NCI-H187 treated with DMSO at 0.1 percent for 48 hours (cell line): ENCODE measurements around the gene PLA2G4B.

Source experiments
- DNase-seq: peaks from one replicate; lab custom pipeline; 2025; lab: John Stamatoyannopoulos, UW

The PLA2G4B gene

GRCh38 chr15:41871175-41871905 is 32.7 kb downstream of the PLA2G4B start:
- DNase-seq, result no peak

GRCh38 chr15:41872166-41872747 is 33.6 kb downstream of the PLA2G4B start:
- DNase-seq, result no peak

GRCh38 chr15:41873711-41874110 is 35.1 kb downstream of the PLA2G4B start:
- DNase-seq, result no peak

- no peak for DNase-seq
Observed at GRCh38 chr15:41874736-41875135, 36.1 kb downstream of the PLA2G4B start.

GRCh38 chr15:41876007-41876406 is 37.4 kb downstream of the PLA2G4B start:
- no peak for DNase-seq

GRCh38 chr15:41876689-41877088 is 38.0 kb downstream of the PLA2G4B start:
- no peak for DNase-seq

DNA sequence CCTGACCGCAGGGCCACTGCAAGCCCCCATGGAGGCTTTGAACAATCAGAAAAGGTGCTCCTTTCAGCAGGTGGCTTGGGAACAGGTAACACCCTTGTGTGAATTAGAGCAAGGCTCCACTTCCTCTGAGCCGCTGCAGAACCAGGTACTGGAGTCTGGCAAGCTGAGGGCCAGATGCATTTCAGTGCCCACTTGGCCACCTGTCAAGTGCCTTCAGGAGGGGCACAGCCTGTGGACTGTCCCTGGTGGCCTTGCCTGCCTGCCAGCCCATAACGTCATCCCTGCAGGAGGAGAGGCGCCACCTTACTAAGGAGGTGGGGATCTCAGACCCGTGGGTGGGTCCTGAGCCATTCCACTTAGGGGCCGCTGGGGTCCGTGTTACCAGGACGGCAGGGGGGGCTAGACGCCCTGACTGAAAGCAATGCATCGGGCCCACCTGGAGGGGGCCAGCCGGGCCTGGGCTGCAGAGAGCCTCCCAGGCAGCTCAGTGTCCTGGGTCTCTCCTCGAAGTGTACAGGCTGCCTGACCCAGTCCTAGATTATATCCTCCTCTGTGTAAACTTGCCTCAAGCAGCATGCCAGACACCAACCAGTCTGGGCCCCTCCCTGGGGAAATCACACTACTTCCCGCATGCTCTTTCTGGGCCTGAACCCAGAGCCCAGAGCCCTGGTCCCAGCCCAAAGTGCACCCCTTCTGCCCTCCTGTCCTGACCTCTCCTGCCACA is 39.1 kb downstream of the PLA2G4B start:
- DNase-seq, result no peak

- DNase-seq, result no peak
Observed at GRCh38 chr15:41878355-41878699, 39.7 kb downstream of the PLA2G4B start.

DNA sequence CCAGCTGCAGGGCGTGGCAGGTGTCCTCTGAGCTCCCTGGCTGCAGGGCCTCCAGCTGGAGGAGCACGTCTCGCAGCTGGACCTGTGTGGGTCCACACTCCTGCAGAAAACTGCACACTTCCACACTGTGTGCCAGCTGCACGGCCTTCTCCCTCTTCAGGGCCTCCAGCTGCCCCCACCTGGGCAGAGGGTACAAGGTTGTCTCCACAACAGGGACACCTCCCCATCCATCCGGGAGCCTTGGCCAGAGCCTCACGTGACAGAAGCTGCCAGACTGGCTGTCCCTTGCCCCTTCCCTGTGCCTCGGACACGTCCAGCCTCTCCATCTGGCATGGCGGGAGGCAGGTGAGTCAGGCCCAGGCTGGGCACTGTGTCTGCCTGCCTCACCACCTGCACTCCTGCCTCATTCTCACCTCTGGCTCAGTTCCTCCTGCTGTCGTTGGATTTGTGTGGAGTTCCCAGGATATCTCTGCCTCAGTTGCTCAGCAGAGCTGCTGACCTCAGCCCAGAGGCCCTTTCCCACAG is 40.7 kb downstream of the PLA2G4B start:
- no peak for DNase-seq

DNA sequence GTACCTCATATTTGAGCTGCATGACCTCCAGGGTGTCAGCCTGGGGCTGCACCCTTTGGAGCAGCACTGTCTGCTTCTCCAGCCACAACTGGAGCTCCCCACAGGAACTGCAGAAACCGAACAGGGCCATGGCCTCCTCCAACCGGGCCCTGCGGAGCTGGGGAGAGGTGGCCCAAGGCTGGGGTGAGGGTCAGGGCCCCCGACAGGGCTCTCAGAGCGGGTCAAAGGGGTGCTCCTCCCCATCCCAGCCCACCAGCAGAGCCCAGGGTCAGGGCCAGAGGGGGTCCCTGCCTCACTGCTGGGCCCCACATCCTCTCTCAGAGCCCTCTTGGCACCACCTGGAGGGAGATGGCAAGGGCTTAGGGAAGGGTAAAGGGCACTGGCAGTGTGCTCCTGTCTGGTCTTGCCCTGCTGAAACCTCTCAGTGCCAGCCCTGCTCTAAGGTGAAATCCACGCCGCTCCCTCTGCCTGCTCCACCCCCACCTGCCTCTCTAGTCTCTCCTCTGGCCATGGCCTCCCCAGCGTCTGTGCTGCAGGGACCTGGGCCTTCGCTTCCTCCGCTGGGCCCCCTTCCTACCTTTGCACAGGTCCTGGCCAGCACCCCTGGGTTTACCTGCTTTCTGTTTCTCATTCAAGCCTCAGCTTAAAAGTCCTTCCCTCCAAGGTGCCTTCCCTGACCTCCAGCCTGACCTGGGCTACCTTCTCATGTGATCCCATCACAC is 41.7 kb downstream of the PLA2G4B start:
- no peak for DNase-seq

DNA sequence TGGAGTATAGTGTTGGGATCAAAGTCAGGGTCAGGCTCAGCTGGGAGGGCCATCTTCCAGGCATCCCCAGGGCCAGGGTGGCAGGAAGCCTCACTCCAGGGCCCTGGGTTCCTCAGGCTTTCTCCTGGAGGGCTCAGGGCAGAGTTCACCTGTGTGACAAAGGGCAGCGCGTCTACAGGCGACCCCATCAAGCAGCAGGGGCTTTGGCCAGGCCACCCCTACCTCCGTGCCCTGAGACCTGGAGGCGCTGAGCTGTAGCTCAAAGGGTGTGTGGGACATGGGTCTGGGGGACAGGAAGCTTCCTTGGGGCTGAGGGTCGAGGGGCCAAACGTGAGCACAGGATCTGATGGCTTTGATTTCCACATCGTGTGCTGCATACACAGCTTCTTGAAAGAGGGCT is 42.4 kb downstream of the PLA2G4B start:
- DNase-seq, result no peak

- DNase-seq, result no peak
Observed at GRCh38 chr15:41881550-41881919, 42.9 kb downstream of the PLA2G4B start.

DNA sequence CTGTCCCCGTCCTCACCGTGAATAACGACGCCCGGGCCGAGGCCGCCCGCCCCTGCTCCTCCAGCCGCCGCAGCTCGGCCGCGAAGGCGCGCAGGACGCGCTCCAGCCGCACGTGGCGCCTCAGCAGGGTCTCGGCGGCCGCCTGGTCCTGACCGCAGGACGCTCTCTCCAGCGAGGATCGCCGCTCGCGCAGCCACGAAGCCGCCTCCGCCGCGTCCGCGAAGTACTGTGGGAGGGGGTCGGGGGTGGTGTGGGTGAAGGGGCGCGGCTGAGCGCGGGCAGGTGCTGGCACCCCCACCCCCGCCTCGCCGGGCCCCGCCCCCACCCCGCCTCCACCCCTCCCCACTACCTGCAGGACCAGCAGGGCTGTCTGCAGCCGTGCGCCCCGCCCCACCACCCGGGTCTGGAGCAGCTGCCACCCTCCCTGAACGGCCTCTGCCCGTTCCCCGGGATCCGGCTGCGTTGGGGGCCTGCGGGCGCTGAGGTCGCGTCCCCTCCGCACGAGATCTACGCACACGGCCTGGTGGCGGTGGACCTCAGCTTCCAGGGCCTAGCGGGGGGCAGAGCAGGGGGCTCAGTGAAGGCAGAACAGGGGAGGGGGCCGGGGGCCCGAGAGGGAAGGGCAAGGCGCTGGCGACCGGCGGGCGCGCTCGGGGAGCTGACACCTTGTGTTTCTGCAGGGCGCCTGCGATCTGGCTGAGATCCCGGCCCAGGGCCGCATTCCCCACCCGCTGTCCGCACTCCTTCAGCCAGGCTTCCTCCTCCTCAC is 43.5 kb downstream of the PLA2G4B start:
- no peak for DNase-seq

GRCh38 chr15:41882689-41883483 is 44.2 kb downstream of the PLA2G4B start:
- DNase-seq, result no peak

GRCh38 chr15:41883484-41883825 is 44.8 kb downstream of the PLA2G4B start:
- no peak for DNase-seq

- no peak for DNase-seq
Observed at GRCh38 chr15:41884458-41884857, 45.8 kb downstream of the PLA2G4B start.

DNA sequence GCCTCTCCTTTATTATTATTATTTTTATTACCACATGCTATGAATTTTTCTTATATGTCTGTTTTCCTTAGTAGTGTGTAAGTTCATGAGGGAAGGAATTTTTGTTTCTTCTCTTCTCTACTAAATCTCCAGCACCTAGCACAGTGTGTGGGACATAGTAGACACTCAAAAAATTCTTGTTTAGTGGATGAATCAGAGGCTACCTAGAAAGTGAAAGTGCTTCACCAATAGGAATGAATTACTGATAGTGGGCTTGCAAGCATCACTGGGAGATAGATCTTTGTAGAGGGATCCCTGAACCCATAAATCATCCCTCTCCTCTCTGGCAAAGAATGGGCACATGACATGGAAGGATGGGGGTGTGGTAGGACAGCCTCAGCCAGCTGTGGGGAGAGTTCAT is 46.7 kb downstream of the PLA2G4B start:
- DNase-seq, result no peak

DNA sequence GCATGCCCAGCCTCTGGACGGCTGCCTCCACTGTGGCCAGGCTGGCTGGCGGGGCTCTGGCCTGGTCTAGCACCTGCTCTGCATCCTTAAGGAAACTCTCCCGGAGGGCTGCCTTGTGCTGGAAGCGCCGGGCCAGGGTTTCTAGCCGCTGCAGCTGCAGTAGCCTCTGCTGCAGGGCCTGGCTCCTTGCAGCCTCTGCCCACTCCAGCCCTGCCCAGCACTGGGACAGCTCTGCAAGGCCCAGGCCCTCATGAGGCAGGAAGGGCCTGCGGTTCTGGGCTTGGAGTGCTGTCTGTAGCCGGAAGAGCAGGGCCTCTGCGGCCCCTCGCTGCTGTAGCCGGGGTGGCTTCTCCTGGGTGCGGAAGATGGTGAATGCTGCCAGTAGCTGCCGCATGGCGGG is 47.2 kb downstream of the PLA2G4B start:
- no peak for DNase-seq

DNA sequence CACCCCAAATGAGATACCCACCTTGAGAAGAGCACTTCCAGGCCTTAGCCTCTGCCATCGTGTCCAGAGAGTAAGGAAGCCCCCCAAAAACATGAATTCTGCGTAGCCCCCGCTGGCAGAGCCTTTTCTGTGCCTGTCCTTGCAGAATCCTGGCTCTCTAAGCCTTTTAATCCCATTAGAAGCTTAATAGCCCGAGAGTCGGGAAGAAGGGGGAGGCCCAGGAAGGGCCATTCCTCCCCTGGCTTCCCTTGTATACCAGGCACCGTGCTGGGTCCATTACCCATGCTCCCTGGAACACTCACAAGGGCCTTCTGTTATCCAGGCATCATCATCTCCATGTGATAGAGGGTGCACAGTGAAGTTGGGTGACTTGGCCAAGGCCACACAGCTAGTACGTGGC is 48.1 kb downstream of the PLA2G4B start:
- DNase-seq, result no peak

DNA sequence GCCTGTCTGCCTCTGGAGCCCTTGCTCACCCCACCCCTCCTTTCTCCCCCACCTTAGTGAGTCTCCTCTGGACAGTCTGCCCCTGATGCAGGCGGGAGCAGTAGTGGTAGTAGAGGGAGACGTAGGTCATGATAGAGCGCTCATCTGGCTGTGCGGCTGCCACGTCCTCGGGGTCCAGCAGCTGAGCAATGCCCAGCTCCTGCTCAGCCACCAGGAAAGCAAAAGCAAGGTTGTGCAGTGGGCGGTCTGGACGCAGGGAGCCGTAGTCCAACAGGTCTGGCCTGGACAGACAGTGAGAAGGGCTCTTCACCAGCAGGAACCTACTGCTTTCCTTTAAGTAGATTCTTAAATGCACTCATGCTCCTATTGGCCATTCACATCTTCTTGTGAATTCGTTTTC is 48.5 kb downstream of the PLA2G4B start:
- DNase-seq, result no peak

- DNase-seq, result no peak
Observed at GRCh38 chr15:41887893-41888292, 49.2 kb downstream of the PLA2G4B start.
